Fibroblast of lung (primary cell): Measurements from ENCODE around the gene ALOX12. TPM values are rescaled to one million over a fixed set of nuclear protein-coding genes. Genes with fewer than 3 reads are reported as not detected.

Experiments
- DNase-seq, 2 donors: peaks; one replicate each; pipeline versions ENCODE4 v3.0.0 to v3.0.0-alpha.2; 2010; ENCODE audit warnings: low read depth in 2 of 2
- H2AFZ ChIP-seq: 2 replicates; pipeline ENCODE4 v1.5.1; 2012; ENCODE audit warnings: low read length, control low read depth, inconsistent platforms
- H3K27ac ChIP-seq: 2 replicates; pipeline ENCODE4 v1.5.1; 2011; ENCODE audit warnings: low read length, control low read depth; ENCODE audit not compliant: insufficient read depth
- H3K27me3 ChIP-seq: 2 replicates; pipeline ENCODE4 v1.5.1; 2011; ENCODE audit warnings: mild to moderate bottlenecking, low read length; ENCODE audit not compliant: control insufficient read depth, insufficient read depth
- H3K36me3 ChIP-seq: 2 replicates; pipeline ENCODE4 v1.5.1; 2011; ENCODE audit warnings: low read length; ENCODE audit not compliant: control insufficient read depth, insufficient read depth
- H3K4me1 ChIP-seq: 2 replicates; pipeline ENCODE4 v1.5.1; 2011; ENCODE audit warnings: low read length; ENCODE audit not compliant: control insufficient read depth, insufficient read depth; ENCODE audit errors: extremely low read depth
- H3K4me2 ChIP-seq: 2 replicates; pipeline ENCODE4 v1.5.1; 2011; ENCODE audit warnings: low read length, control low read depth; ENCODE audit not compliant: insufficient read depth; ENCODE audit errors: extremely low read depth
- H3K4me3 ChIP-seq, 4 experiments: fragments of 200-600 bp in 1 of 4; sonication (generic) in 1 of 4; replicated peaks in 1 of 4; 2 replicates each; pipeline ENCODE4 v1.5.1; 2011 to 2016; ENCODE audit warnings: low read length in 4 of 4, low read depth in 3 of 4, mild to moderate bottlenecking in 3 of 4, control low read depth in 2 of 4, inconsistent platforms in 1 of 4, mixed read lengths in 1 of 4; ENCODE audit not compliant: insufficient read depth in 1 of 4; ENCODE audit errors: control extremely low read depth in 1 of 4
- H3K79me2 ChIP-seq: 2 replicates; pipeline ENCODE4 v1.5.1; 2012; ENCODE audit warnings: mild to moderate bottlenecking, low read length, inconsistent platforms; ENCODE audit not compliant: control insufficient read depth, insufficient read depth
- H3K9ac ChIP-seq: 2 replicates; pipeline ENCODE4 v1.5.1; 2011; ENCODE audit warnings: mild to moderate bottlenecking, low read length, control low read depth; ENCODE audit not compliant: insufficient read depth
- H3K9me3 ChIP-seq: 2 replicates; pipeline ENCODE4 v1.5.1; 2012; ENCODE audit warnings: low read depth, low read length; ENCODE audit not compliant: control insufficient read depth, insufficient read depth
- H4K20me1 ChIP-seq: 2 replicates; pipeline ENCODE4 v1.5.1; 2011; ENCODE audit warnings: low read length; ENCODE audit not compliant: control insufficient read depth, insufficient read depth; ENCODE audit errors: extremely low read depth
- CTCF ChIP-seq, 2 donors: IDR thresholded peaks in 1 of 2; conservative IDR thresholded peaks in 1 of 2; 1 replicate in 1 of 2; 2 replicates in 1 of 2; pipeline ENCODE4 v1.5.1; 2011 to 2012; ENCODE audit warnings: low read length in 2 of 2, control low read depth in 1 of 2, inconsistent platforms in 1 of 2, low read depth in 1 of 2, mild to moderate bottlenecking in 1 of 2
- EZH2 ChIP-seq: IDR thresholded peaks from 2 replicates; pipeline ENCODE4 v1.5.1; 2012; ENCODE audit warnings: low read length, control low read depth, mild to moderate bottlenecking; ENCODE audit errors: missing control alignments
- polyA plus RNA-seq, 2 donors: library from polyadenylated mRNA; depleted of rRNA in 1 of 2; stranded (reverse) in 1 of 2; unstranded in 1 of 2; fragments of >200 nt; gene quantifications; 2 replicates each; pipeline ENCODE4 v1.2.1, GENCODE V29; 2011 to 2012; ENCODE audit warnings: missing spikeins in 1 of 2
- total RNA-seq: library from RNA; depleted of rRNA; stranded (reverse); fragments of >200 nt; gene quantifications from 2 replicates; pipeline ENCODE4 v1.2.1, GENCODE V29; 2014

ALOX12 gene
- total and polyA plus RNA-seq, 2 donors (not counting 1 experiment from before 2014, with no cell fraction given): 0.06 to 0.17 TPM

- H4K20me1 ChIP-seq: no peaks in the 10 kb centered on the region
These were observed 8.8 kb downstream of the ALOX12 start for GRCh38 chr17:7004398-7005253.

GRCh38 chr17:7005716-7006115 lies 9.9 kb downstream of the ALOX12 start:
- no peak overlapping the region for H3K4me2 ChIP-seq
- H3K27me3 ChIP-seq: no peaks in the 10 kb centered on the region
- no peak for DNase-seq
- no peak overlapping the region for H3K27ac ChIP-seq
- no peak overlapping the region for H3K4me3 ChIP-seq
- H3K4me1 ChIP-seq: peaks cover 1% of the 10 kb centered on the region
- no peaks in the 10 kb centered on the region for H4K20me1 ChIP-seq
- TF ChIP-seq CTCF (conservative IDR thresholded peaks at IDR 0.05 in 1 of 2, IDR thresholded peaks at IDR 0.05 in 1 of 2; ENCODE audit: low read depth in 1 of 2, low read length in 2 of 2) (no peak), EZH2 (no peak)
- H3K9me3 ChIP-seq: no peaks in the 10 kb centered on the region
- peaks cover 18% of the 10 kb centered on the region for H3K79me2 ChIP-seq
- H3K9ac ChIP-seq: no peak overlapping the region
- H3K36me3 ChIP-seq: peaks cover 5% of the 10 kb centered on the region
- H2AFZ ChIP-seq: no peak overlapping the region

More at GRCh38 chr17:7004398-7005253, 8.8 kb downstream of the ALOX12 start:
- H3K27me3 ChIP-seq: no peaks in the 10 kb centered on the region
- H3K4me1 ChIP-seq: no peaks in the 10 kb centered on the region
- H3K27ac ChIP-seq: no peak overlapping the region
- H3K9me3 ChIP-seq: no peaks in the 10 kb centered on the region
- H3K36me3 ChIP-seq: peaks cover 3% of the 10 kb centered on the region
- TF ChIP-seq EZH2 (no peak), CTCF (conservative IDR thresholded peaks at IDR 0.05 in 1 of 2, IDR thresholded peaks at IDR 0.05 in 1 of 2; ENCODE audit: low read depth in 1 of 2, low read length in 2 of 2) (peak; percentile 61 to 72)
- peak in 1 of 2 donors; percentile 64 for DNase-seq
- H3K4me3 ChIP-seq: no peak overlapping the region
- H3K4me2 ChIP-seq: no peak overlapping the region
- H2AFZ ChIP-seq: no peak overlapping the region
- H3K79me2 ChIP-seq: peaks cover 7% of the 10 kb centered on the region
- H3K9ac ChIP-seq: no peak overlapping the region

GRCh38 chr17:7007143-7007542 lies 11.3 kb downstream of the ALOX12 start:
- H2AFZ ChIP-seq: no peak overlapping the region
- H3K27ac ChIP-seq: no peak overlapping the region
- no peak overlapping the region for H3K4me2 ChIP-seq
- no peak for DNase-seq
- no peak overlapping the region for H3K4me3 ChIP-seq
- H3K9me3 ChIP-seq: no peaks in the 10 kb centered on the region
- no peak overlapping the region for H3K9ac ChIP-seq
- H3K36me3 ChIP-seq: peaks cover 5% of the 10 kb centered on the region
- peaks cover 32% of the 10 kb centered on the region for H3K79me2 ChIP-seq
- H3K27me3 ChIP-seq: no peaks in the 10 kb centered on the region
- peaks cover 4% of the 10 kb centered on the region for H3K4me1 ChIP-seq
- H4K20me1 ChIP-seq: no peaks in the 10 kb centered on the region
- no peak for TF ChIP-seq EZH2
